ENCODE results near the gene TMOD1.

- TF ChIP-seq CTCF (IDR thresholded peaks at IDR 0.05 in 8 of 11, conservative IDR thresholded peaks at IDR 0.05 in 3 of 11) (no peak), POLR2A (IDR thresholded peaks at IDR 0.05) (no peak), POLR2AphosphoS5 (IDR thresholded peaks at IDR 0.05) (no peak)
Observed at GRCh38 chr9:97508852-97509251, 7.4 kb downstream of the TMOD1 start.
